Measurements from ENCODE around the gene SLC12A7. TPM values are rescaled to one million over a fixed set of nuclear protein-coding genes. Genes with fewer than 3 reads are reported as not detected.

Gene SLC12A7
- total and polyA plus RNA-seq, 2 donors, result 10.2 to 23.8 TPM

- DNase-seq (ENCODE audit: extremely low spot score), result no peak
- no peaks in the 10 kb centered on the region for H3K4me1 ChIP-seq (ENCODE audit: insufficient read depth)
- H3K27ac ChIP-seq (ENCODE audit: low read depth), result no peak overlapping the region
- no peaks in the 10 kb centered on the region for H3K36me3 ChIP-seq (ENCODE audit: insufficient read depth)
- no peak overlapping the region for H3K4me3 ChIP-seq (ENCODE audit: low read depth, low read length)
- WGBS, result 95% methylated on average over 25 of the region's 25 CpGs
Measured at GRCh38 chr5:1035421-1036405, 76.2 kb downstream of the SLC12A7 start.

DNA sequence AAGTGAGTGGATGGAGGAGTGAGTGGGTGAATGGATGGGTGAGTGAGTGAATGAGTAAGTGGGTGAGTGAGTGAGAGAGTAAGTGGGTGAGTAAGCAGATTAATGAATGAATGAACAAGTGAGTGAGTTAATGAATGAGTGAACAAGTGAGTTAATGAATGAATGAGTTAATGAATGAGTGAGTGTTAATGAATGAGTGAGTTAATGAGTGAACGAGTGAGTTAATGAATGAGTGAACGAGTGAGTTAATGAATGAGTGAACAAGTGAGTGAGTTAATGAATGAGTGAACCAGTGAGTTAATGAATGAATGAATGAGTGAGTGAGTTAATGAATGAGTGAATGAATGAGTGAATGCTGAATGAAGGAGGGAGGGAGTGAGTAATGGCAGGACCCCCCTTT is 76.9 kb downstream of the SLC12A7 start:
- DNase-seq (ENCODE audit: extremely low spot score), result no peak
- 88% methylated on average over 2 of the region's 2 CpGs for whole genome bisulfite sequencing
- Histone ChIP-seq H3K36me3 (ENCODE audit: insufficient read depth) (no peaks in the 10 kb centered on the region), H3K27ac (ENCODE audit: low read depth) (no peak overlapping the region), H3K4me1 (ENCODE audit: insufficient read depth) (no peaks in the 10 kb centered on the region), H3K4me3 (ENCODE audit: low read depth, low read length) (no peak overlapping the region)

DNA sequence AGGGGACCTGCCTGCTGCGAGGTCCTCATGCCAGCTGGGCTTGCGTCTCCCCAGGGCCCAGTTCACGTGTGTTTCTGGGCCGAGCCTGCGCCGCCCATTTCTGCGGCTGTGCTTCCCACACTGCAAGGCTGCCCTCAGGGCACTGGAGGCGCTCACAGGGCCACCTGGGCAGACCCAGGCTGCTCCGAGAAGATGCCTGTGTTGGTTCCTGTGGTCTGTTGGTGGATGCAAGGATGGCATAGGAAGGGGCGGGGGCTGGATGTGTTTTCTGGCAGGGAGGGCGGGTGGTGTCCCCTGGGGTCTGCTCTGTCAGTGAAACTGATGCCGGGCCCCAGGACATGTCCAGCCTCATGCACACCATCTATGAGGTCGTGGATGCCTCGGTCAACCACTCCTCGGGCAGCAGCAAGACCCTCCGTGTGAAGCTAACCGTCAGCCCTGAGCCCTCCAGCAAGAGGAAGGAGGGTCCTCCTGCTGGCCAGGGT is 77.4 kb downstream of the SLC12A7 start:
- no peak overlapping the region for H3K27ac ChIP-seq (ENCODE audit: low read depth)
- WGBS, result 94% methylated on average over 17 of the region's 17 CpGs
- H3K36me3 ChIP-seq (ENCODE audit: insufficient read depth), result no peaks in the 10 kb centered on the region
- DNase-seq (ENCODE audit: extremely low spot score), result no peak
- no peak overlapping the region for H3K4me3 ChIP-seq (ENCODE audit: low read depth, low read length)
- H3K4me1 ChIP-seq (ENCODE audit: insufficient read depth), result no peaks in the 10 kb centered on the region

GRCh38 chr5:1033606-1034420 is 78.0 kb downstream of the SLC12A7 start:
- no peaks in the 10 kb centered on the region for H3K36me3 ChIP-seq (ENCODE audit: insufficient read depth)
- 93% methylated on average over 29 of the region's 29 CpGs for WGBS
- no peak overlapping the region for H3K27ac ChIP-seq (ENCODE audit: low read depth)
- DNase-seq (ENCODE audit: extremely low spot score), result no peak
- no peaks in the 10 kb centered on the region for H3K4me1 ChIP-seq (ENCODE audit: insufficient read depth)
- no peak overlapping the region for H3K4me3 ChIP-seq (ENCODE audit: low read depth, low read length)

- no peak for DNase-seq (ENCODE audit: extremely low spot score)
- 92% methylated on average over 26 of the region's 26 CpGs for WGBS
Measured at GRCh38 chr5:1033178-1033577, 78.7 kb downstream of the SLC12A7 start.

DNA sequence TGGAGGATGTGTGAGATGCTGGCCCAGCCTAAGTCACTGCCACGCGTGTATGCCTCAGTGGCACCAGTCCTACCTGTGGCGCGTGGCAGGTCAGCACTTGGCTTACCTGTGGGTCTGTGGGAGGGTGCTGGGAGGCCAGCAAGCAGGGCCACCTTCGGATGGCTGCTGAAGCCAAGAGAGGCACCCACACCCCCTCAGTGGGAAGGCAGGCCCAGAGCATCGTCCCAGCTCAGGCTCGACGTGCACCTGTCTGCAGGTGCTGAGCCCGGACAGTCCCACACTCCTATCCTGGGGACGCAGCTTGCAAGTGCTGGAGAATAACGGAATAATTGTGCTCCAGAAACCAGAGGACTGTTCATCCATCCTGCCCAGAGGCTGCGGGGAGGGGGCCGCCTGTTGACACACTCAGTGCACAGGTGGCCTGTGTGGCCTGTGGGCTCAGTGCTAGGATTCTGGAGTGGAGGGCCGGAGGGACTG is 79.3 kb downstream of the SLC12A7 start:
- Histone ChIP-seq H3K4me3 (ENCODE audit: low read depth, low read length) (no peak overlapping the region), H3K27ac (ENCODE audit: low read depth) (no peak overlapping the region), H3K4me1 (ENCODE audit: insufficient read depth) (no peaks in the 10 kb centered on the region), H3K36me3 (ENCODE audit: insufficient read depth) (no peaks in the 10 kb centered on the region)
- 94% methylated on average over 14 of the region's 14 CpGs for whole genome bisulfite sequencing
- DNase-seq (ENCODE audit: extremely low spot score), result no peak

More at GRCh38 chr5:1033178-1033577, 78.7 kb downstream of the SLC12A7 start:
- H3K4me1 ChIP-seq (ENCODE audit: insufficient read depth), result no peaks in the 10 kb centered on the region
- no peak overlapping the region for H3K27ac ChIP-seq (ENCODE audit: low read depth)
- no peak overlapping the region for H3K4me3 ChIP-seq (ENCODE audit: low read depth, low read length)
- H3K36me3 ChIP-seq (ENCODE audit: insufficient read depth), result no peaks in the 10 kb centered on the region

DNA sequence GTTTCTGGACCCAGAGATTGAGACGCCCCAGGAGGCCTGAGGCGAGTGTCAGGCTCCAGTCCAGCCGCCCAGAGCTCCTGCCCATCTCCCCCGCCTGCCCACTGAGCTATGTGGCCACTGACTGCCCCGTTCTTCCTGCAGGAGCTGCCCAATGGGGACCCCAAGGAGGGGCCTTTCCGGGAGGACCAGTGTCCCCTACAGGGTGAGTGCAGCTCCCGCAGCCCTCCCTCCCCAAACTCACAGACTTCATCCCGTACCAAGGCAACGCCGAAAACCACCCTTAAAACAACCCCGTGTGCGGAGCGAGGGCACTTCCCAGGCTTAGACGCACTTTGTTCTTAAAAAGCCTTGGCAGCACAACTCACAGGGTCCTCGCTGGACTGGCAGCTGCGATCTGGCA is 79.9 kb downstream of the SLC12A7 start:
- no peaks in the 10 kb centered on the region for H3K4me1 ChIP-seq (ENCODE audit: insufficient read depth)
- no peak overlapping the region for H3K27ac ChIP-seq (ENCODE audit: low read depth)
- DNase-seq (ENCODE audit: extremely low spot score), result no peak
- no peak overlapping the region for H3K4me3 ChIP-seq (ENCODE audit: low read depth, low read length)
- no peaks in the 10 kb centered on the region for H3K36me3 ChIP-seq (ENCODE audit: insufficient read depth)
- WGBS, result 92% methylated on average over 16 of the region's 16 CpGs

GRCh38 chr5:1031306-1031959 is 80.4 kb downstream of the SLC12A7 start:
- Histone ChIP-seq H3K27ac (ENCODE audit: low read depth) (no peak overlapping the region), H3K4me3 (ENCODE audit: low read depth, low read length) (no peak overlapping the region), H3K36me3 (ENCODE audit: insufficient read depth) (no peaks in the 10 kb centered on the region), H3K4me1 (ENCODE audit: insufficient read depth) (no peaks in the 10 kb centered on the region)
- no peak for DNase-seq (ENCODE audit: extremely low spot score)
- 92% methylated on average over 19 of the region's 19 CpGs for WGBS

DNA sequence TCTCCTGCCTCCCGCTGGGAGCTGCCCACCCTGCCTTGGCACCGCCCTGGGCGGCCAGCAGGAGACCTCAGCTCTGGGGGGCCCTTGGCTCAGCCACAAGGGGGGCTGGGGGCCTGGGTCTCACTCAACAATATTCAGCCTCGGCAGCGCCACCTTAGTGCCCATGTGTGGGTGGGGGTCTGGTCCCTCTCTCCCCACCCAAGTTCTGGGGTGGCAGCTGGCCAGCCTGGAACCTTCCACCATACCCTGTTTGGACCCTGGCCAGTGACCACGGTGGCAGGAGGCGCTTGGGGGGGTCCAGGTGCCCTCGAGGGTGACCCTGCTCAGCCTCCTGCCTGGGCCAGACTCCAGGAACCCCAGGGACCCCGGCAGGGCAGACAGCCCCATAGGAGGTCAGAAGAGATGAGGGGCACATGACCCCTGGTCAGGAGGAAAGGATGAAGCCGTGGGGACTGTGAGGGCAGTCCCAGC is 81.0 kb downstream of the SLC12A7 start:
- Histone ChIP-seq H3K36me3 (ENCODE audit: insufficient read depth) (no peaks in the 10 kb centered on the region), H3K4me3 (ENCODE audit: low read depth, low read length) (no peak overlapping the region), H3K27ac (ENCODE audit: low read depth) (no peak overlapping the region), H3K4me1 (ENCODE audit: insufficient read depth) (no peaks in the 10 kb centered on the region)
- 72% methylated on average over 10 of the region's 10 CpGs for WGBS
- no peak for DNase-seq (ENCODE audit: extremely low spot score)

DNA sequence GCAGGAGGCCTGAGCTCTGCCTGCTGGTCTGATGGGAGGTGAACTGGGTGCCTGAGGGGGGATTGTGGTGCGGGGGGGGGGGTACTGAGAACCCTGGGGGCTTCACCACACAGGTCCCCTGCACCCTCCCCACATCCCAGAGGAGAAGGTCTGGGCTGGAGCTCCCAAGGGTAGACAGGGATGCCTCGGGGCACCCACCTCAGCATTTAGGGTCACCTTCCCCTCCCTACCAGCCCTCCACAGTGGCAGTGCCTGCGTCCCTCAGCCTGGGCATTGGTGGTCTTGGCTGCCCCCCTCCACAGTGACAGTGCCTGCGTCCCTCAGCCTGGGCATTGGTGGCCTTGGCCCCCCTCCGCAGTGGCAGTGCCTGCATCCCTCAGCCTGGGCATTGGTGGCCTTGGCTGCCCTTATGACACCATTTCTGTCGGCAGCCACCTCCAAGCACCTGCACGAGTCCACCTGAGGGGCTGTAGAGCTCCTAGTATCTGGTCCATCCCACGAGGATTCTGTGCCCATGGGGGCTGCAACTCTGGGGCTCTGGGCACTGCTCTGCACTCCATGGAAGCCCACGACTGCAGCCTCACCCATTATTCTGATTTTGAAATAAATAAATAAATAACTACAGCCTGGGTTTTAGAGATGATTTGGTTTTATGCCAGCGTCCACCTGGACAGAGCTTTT is 81.8 kb downstream of the SLC12A7 start:
- Histone ChIP-seq H3K4me3 (ENCODE audit: low read depth, low read length) (no peak overlapping the region), H3K36me3 (ENCODE audit: insufficient read depth) (no peaks in the 10 kb centered on the region), H3K27ac (ENCODE audit: low read depth) (no peak overlapping the region), H3K4me1 (ENCODE audit: insufficient read depth) (no peaks in the 10 kb centered on the region)
- DNase-seq (ENCODE audit: extremely low spot score), result no peak
- 88% methylated on average over 10 of the region's 10 CpGs for WGBS

- H3K36me3 ChIP-seq (ENCODE audit: insufficient read depth), result no peaks in the 10 kb centered on the region
- 81% methylated on average over 24 of the region's 24 CpGs for WGBS
- no peaks in the 10 kb centered on the region for H3K4me1 ChIP-seq (ENCODE audit: insufficient read depth)
- H3K4me3 ChIP-seq (ENCODE audit: low read depth, low read length), result no peak overlapping the region
- no peak overlapping the region for H3K27ac ChIP-seq (ENCODE audit: low read depth)
- no peak for DNase-seq (ENCODE audit: extremely low spot score)
Measured at GRCh38 chr5:1029282-1029944, 82.5 kb downstream of the SLC12A7 start.

- DNase-seq (ENCODE audit: extremely low spot score), result no peak
- no peak overlapping the region for H3K27ac ChIP-seq (ENCODE audit: low read depth)
- 74% methylated on average over 26 of the region's 26 CpGs for WGBS
- no peak overlapping the region for H3K4me3 ChIP-seq (ENCODE audit: low read depth, low read length)
- no peaks in the 10 kb centered on the region for H3K4me1 ChIP-seq (ENCODE audit: insufficient read depth)
- no peaks in the 10 kb centered on the region for H3K36me3 ChIP-seq (ENCODE audit: insufficient read depth)
Measured at GRCh38 chr5:1028481-1029281, 83.2 kb downstream of the SLC12A7 start.

Data from urinary bladder (tissue), 4 donors.